ENCODE data around the gene ANO5. TPM values are rescaled to one million over a fixed set of nuclear protein-coding genes. Genes with fewer than 3 reads are reported as not detected.

Gene ANO5
- total RNA-seq, result under 0.01 and 0.25 TPM in 2 replicates

DNA sequence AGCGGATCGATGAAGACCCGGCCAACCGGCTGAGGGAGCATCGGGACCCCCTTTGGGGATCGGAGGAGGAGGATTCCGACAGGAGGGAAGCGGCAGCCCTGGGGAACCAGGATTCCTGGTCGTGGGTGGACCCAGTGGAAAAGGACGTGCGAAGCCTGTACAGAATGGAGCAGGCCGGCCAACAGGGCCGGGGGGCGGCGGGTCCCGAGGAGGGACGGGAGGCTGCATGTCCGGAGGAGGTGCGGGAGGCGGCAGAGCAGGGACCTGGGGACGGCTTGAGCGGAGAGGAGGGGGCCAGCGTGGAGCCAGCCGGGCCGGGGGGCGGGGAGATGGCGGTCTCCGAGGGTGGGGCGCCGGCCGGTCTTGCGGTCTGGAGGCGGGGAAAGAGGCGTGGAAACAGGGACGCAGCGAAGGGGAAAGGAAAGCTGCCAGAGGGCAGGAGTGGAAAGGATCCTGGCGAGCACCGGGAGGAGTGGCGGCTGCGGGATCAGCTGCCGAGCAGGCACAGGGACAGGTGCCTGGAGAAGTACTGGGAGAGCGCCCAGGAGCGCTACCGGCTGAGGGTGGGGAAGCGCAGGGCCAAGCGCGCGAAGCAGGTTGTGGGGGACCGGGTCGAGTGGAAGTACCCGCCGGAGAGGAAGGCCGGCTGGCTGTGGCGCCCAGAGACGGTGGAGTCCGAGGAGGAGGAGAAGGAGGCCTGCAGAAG, at the start of gene ANO5:
Gene ANO5 (plus strand): TSS at position 444 of the 706 bp plus-strand sequence. CDS start 408 bp downstream, outside the sequence.
- no peak for DNase-seq (ENCODE audit: low read depth in 2 of 2)

- no peak for DNase-seq (ENCODE audit: low read depth in 2 of 2)
Measured at GRCh38 chr11:22151649-22152197, 41.2 kb upstream of the ANO5 start.

GRCh38 chr11:22157531-22157930, 35.4 kb upstream of the ANO5 start:
- DNase-seq (ENCODE audit: low read depth in 2 of 2), result no peak

DNA sequence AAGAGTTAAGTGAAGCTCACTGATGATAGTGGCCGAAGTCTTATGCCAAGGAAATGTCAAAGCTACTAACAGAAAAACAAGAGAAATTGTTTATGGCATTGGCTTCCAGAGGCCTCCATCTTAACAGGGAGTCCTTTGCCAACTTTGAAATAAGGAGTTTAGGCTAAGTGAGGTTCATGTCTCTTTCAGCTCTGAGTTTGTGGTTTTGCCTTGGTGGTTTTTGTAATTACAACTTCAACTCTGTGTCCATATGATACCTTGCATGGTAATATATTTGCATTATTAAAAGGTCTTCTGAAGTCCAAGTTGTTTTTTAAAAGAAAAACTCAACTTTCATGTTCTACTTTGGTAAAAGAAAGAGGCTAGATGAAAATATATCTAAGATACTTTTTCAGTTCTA, 31.4 kb upstream of the ANO5 start:
- no peak for DNase-seq (ENCODE audit: low read depth in 2 of 2)

DNA sequence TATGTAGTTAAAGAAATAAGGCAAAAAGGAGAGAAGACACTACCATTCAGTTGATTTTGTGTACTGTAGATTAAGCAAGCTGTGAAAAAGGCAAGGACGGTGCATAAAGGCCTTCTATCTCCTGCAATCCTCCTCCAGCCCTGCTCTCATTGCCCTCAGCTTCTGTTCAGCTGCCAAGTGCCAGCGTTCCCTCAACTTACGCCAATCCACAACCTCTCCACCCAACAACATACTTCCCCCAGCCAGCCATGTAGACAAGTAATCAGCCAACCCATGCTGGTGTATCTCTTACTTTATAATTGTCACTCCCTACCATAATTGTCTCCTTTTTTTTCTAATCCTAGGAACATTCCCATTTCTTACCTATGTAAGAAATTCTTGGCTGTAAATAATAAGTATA, 30.1 kb upstream of the ANO5 start:
- DNase-seq (ENCODE audit: low read depth in 2 of 2), result no peak

- no peak for DNase-seq (ENCODE audit: low read depth in 2 of 2)
Measured at GRCh38 chr11:22163394-22163797, 29.5 kb upstream of the ANO5 start.

GRCh38 chr11:22165087-22165486, 27.8 kb upstream of the ANO5 start:
- DNase-seq (ENCODE audit: low read depth in 2 of 2), result no peak

GRCh38 chr11:22165759-22166513, 26.9 kb upstream of the ANO5 start:
- no peak for DNase-seq (ENCODE audit: low read depth in 2 of 2)

- no peak for DNase-seq (ENCODE audit: low read depth in 2 of 2)
Measured at GRCh38 chr11:22169833-22170232, 23.1 kb upstream of the ANO5 start.

GRCh38 chr11:22173532-22173931, 19.4 kb upstream of the ANO5 start:
- DNase-seq (ENCODE audit: low read depth in 2 of 2), result no peak

- DNase-seq (ENCODE audit: low read depth in 2 of 2), result no peak
Measured at GRCh38 chr11:22177186-22177585, 15.7 kb upstream of the ANO5 start.

DNA sequence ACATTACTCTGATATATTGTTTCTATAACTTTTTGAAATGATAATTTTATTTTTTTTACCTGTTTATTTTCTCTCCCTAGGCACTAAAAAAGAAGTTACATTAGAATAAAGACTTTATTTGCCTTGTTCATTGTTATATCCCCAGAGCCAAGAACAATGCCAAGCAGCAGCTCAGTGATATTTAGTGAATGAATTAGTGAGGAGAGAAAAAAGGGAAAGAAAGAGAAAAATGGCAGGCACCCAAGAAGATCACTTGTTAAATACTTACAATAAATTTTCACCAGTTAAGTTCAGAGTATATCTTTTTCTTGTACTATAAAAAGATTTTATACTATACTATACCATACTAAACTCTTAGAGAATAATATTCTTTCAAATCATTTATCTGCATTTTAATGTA, 13.3 kb upstream of the ANO5 start:
- DNase-seq (ENCODE audit: low read depth in 2 of 2), result no peak

DNA sequence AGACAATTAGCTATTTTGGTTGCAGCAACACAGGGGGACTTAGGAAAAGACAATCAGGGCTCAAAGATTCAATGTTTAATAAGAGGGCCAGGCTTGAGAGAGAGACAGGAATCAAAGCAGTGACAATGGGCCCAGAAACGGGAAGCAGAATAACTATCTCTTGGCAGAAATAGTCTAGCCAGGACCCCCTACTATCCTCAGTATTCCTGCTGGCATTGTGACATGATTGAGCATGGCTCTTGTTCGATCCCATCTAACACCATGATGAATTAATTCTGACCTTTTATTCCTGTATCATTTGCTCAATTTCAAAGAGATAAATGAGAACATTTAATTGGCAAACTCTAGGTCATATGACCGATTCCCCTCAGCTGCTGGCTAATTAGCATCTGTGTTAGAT, 12.8 kb upstream of the ANO5 start:
- no peak for DNase-seq (ENCODE audit: low read depth in 2 of 2)

- DNase-seq (ENCODE audit: low read depth in 2 of 2), result no peak
Measured at GRCh38 chr11:22189660-22190059, 3.2 kb upstream of the ANO5 start.

GRCh38 chr11:22190827-22191463, 1.9 kb upstream of the ANO5 start:
- no peak for DNase-seq (ENCODE audit: low read depth in 2 of 2)

DNA sequence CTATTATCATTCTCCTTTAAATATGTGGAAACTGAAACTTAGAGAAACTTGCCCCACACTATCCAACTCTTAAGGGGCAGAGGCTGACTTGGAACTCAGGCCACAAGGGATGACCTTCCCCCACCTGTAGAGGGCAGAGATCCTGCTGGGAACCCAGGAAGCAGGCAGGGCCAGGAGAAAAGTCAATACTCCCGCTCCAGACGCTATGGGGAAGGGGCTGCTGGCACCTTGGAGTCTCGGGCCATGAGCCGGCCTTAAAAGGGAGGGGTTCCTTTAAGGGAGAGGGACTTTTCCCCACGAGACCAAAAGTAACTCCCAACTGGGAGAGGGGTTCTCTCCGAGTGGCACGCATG, 620 bp upstream of the ANO5 start:
- no peak for DNase-seq (ENCODE audit: low read depth in 2 of 2)

DNA sequence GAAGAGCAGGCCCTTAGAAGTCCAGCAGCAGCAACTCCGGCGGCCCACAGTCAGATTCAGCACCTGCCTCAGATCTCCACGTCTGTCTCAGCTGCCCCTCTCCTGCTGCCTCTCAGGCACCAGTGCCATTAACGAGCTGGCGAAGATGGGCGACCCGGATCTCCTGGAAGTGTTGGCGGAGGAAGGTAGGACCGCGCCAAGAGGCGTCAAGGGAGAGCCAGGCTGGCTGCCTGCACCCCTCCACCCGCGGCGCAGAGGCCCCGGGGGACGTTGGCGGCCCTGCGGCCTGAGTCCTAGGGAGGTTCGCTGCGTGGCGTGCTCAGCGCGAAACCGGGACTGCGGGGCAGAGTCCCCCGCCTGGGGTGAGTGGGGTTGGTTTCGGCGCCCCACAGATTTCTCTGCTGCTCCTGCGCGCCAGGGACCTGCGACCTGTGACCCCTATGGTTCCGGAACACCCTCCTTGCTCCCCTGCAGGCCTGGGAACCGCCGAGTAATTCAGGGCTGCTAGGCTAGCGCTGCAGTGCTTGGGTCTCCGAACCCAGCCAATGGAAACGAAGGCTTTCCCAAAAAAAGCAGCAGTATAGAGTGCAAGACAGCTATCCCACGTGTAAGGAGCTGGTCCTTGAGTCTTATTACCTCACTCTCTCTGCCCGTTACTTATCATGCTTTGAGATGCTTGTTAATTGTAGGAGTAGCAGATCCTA, 615 bp downstream of the ANO5 start:
- no peak for DNase-seq (ENCODE audit: low read depth in 2 of 2)

DNA sequence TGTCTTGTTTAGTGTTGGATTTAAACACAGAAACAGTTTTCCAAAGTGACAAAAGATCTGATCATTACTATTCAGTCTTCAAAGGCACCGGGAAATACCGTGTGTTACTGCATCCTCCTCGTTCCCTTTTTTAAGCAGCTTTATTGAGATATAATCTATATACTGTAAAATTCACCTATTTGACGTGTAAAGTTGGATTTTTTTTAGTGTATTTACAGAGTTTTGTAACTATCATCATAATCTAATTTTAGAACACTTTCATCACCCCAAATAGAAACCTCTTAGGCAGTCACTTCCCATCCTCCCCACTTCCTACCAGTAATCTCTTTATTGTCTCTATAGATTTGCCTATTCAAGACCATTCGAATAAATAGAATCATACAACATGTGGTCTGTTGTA, 1.4 kb downstream of the ANO5 start:
- no peak for DNase-seq (ENCODE audit: low read depth in 2 of 2)

GRCh38 chr11:22194907-22195306, 2.0 kb downstream of the ANO5 start:
- no peak for DNase-seq (ENCODE audit: low read depth in 2 of 2)

GRCh38 chr11:22197139-22198005, 4.5 kb downstream of the ANO5 start:
- DNase-seq (ENCODE audit: low read depth in 2 of 2), result no peak

- DNase-seq (ENCODE audit: low read depth in 2 of 2), result no peak
Measured at GRCh38 chr11:22199243-22199642, 6.4 kb downstream of the ANO5 start.

Data from dermis microvascular lymphatic vessel endothelial cell (primary cell).